Keratinocyte (primary cell): Measurements from ENCODE around the gene MOCS1.

Experiments used
- CTCF ChIP-seq, 3 experiments: IDR thresholded peaks in 1 of 3; conservative IDR thresholded peaks in 1 of 3; optimal IDR thresholded peaks in 1 of 3; 2 replicates in 2 of 3; 3 replicates in 1 of 3; pipeline versions ENCODE3 to v1.5.1; 2011; ENCODE audit warnings: low read length in 3 of 3, mild to moderate bottlenecking in 3 of 3, moderate library complexity in 2 of 3, control low read depth in 1 of 3, inconsistent platforms in 1 of 3; ENCODE audit not compliant: insufficient read depth in 2 of 3; ENCODE audit errors: extremely low read depth in 1 of 3
- EZH2 ChIP-seq: IDR thresholded peaks from one replicate; pipeline ENCODE4 v1.6.1; 2012; ENCODE audit warnings: inconsistent platforms, mild to moderate bottlenecking, low read length, moderate library complexity

- no peak for TF ChIP-seq CTCF (optimal IDR thresholded peaks at IDR 0.05 in 1 of 3, IDR thresholded peaks at IDR 0.05 in 1 of 3, conservative IDR thresholded peaks at IDR 0.05 in 1 of 3; ENCODE audit: extremely low read depth in 1 of 3, insufficient read depth in 2 of 3, low read length in 3 of 3)
- TF ChIP-seq EZH2, result no peak
These were observed 52.3 kb downstream of the MOCS1 start for GRCh38 chr6:39881851-39882530.
